ENCODE results near the gene OBSCN.
A peak's percentile ranks its signal among the peaks of the same experiment; 100 is the strongest.
"Not testable (repeated sequence)": the region's sequence is repeated elsewhere in the genome, so short reads cannot be mapped to it uniquely, and the experiment has no call there.

Gene OBSCN

DNA sequence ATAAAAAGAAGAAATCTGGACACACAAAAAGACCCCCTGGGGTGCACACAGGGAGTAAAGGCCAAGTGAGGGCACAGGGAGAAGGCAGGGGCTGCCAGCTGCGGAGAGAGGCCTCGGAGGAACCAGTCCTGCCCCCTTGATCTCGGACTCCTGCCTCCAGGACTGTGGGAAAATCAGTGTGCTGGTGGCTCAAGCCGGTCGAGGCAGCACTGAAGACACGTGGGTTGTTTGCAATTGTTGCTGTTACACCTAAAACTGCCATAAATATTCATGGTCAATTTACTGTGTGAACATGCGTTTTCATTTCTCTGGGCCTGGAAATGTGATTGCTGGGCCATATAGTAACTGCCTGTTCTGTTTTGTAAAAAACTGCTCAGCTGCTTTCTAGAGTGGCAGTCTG lies 23.7 kb upstream of the OBSCN start:
- peaks cover 11% of the 10 kb centered on the region for H3K4me1 Mint-ChIP-seq
- no peak for TF ChIP-seq CTCF (IDR thresholded peaks at IDR 0.05)
- H3K4me3 Mint-ChIP-seq = no peak overlapping the region
- DNase-seq = no peak
- H3K9me3 Mint-ChIP-seq = peaks cover 15% of the 10 kb centered on the region
- peaks cover 19% of the 10 kb centered on the region for H3K27me3 Mint-ChIP-seq (ENCODE audit: low read depth, poor library complexity)
- H3K36me3 Mint-ChIP-seq (ENCODE audit: low read depth) = peaks cover 4% of the 10 kb centered on the region
- peak overlapping the region; percentile 87 for H3K27ac Mint-ChIP-seq

DNA sequence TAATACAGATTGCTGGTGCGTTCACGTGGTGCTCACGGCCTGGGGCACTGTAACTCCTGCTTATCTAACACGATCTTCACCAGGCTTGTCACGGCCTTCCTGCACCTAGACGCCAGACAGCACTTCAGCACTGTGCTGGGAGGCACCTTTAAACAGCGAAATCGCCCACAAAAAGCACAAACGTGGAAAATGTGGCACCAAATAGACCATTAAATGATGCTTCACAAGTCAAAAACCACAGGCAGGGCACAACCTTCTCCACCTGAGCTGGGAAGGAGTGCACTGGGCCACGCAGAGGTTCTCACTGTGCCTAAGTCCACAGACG lies 22.2 kb upstream of the OBSCN start:
- Mint-ChIP-seq H3K9me3 (peaks cover 15% of the 10 kb centered on the region), H3K4me3 (no peak overlapping the region), H3K27ac (no peak overlapping the region), H3K4me1 (peaks cover 11% of the 10 kb centered on the region), H3K27me3 (ENCODE audit: low read depth, poor library complexity) (peaks cover 20% of the 10 kb centered on the region), H3K36me3 (ENCODE audit: low read depth) (peaks cover 4% of the 10 kb centered on the region)
- DNase-seq = no peak
- TF ChIP-seq CTCF (IDR thresholded peaks at IDR 0.05) = no peak

DNA sequence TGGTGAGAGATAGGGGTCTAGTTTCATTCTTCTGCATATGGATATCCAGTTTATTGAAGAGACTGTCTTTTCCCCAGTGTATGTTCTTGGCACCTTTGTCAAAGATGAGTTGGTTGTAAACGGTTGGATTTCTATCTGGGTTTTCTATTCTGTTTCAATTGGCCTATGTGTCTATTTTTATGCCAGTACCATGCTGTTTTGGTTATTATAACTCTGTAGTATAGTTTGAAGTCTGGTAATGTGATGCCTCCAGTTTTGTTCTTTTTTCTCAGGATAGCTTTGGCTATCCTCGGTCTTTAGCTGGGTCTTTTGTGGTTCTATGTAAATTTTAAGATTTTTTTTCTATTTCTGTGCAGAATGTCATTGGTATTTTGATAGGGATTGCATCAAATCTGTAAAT lies 19.6 kb upstream of the OBSCN start:
- DNase-seq; H3K4me3 Mint-ChIP-seq; H3K27ac Mint-ChIP-seq; H3K36me3 Mint-ChIP-seq (ENCODE audit: low read depth): not testable (repeated sequence)
- peaks cover 15% of the 10 kb centered on the region for H3K9me3 Mint-ChIP-seq
- peaks cover 24% of the 10 kb centered on the region for H3K27me3 Mint-ChIP-seq (ENCODE audit: low read depth, poor library complexity)
- peaks cover 11% of the 10 kb centered on the region for H3K4me1 Mint-ChIP-seq

DNA sequence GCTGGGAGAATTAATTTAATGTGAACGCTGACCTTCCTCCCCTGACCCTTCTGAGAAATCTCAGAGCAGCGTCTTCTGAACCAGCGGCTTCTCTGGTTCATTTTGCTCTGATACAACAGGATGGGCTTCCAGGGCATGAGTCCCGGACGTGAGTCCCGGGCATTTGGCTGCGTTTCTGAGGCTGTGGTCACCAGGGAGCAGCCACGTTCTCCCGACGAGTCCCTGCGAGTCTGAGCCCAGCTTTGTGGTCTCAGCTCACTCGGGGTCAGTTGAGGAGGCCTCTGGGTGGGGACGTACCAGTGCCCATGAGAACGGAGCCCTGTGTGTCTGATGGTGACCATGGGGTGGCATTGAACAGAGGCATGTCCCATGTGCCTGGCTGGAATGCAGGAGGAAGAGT lies 17.7 kb upstream of the OBSCN start:
- H3K4me3 Mint-ChIP-seq = no peak overlapping the region
- no peak for DNase-seq
- no peak for TF ChIP-seq CTCF (IDR thresholded peaks at IDR 0.05)
- H3K27me3 Mint-ChIP-seq (ENCODE audit: low read depth, poor library complexity) = peaks cover 24% of the 10 kb centered on the region
- H3K9me3 Mint-ChIP-seq = peaks cover 15% of the 10 kb centered on the region
- peaks cover 8% of the 10 kb centered on the region for H3K4me1 Mint-ChIP-seq
- no peak overlapping the region for H3K27ac Mint-ChIP-seq
- peaks cover 5% of the 10 kb centered on the region for H3K36me3 Mint-ChIP-seq (ENCODE audit: low read depth)

GRCh38 chr1:228190778-228191177 lies 17.1 kb upstream of the OBSCN start:
- Mint-ChIP-seq H3K4me1 (peaks cover 8% of the 10 kb centered on the region), H3K4me3 (no peak overlapping the region), H3K9me3 (peaks cover 15% of the 10 kb centered on the region), H3K36me3 (ENCODE audit: low read depth) (peaks cover 10% of the 10 kb centered on the region), H3K27ac (no peak overlapping the region), H3K27me3 (ENCODE audit: low read depth, poor library complexity) (peaks cover 26% of the 10 kb centered on the region)
- no peak for DNase-seq
- no peak for TF ChIP-seq CTCF (IDR thresholded peaks at IDR 0.05)

- TF ChIP-seq CTCF (IDR thresholded peaks at IDR 0.05) = no peak
- H3K27me3 Mint-ChIP-seq (ENCODE audit: low read depth, poor library complexity) = peaks cover 16% of the 10 kb centered on the region
- H3K4me3 Mint-ChIP-seq = no peak overlapping the region
- no peak for DNase-seq
- no peak overlapping the region for H3K27ac Mint-ChIP-seq
- peaks cover 30% of the 10 kb centered on the region for H3K9me3 Mint-ChIP-seq
- H3K36me3 Mint-ChIP-seq (ENCODE audit: low read depth) = peaks cover 23% of the 10 kb centered on the region
- peaks cover 8% of the 10 kb centered on the region for H3K4me1 Mint-ChIP-seq
Observed at GRCh38 chr1:228194436-228194835, 13.4 kb upstream of the OBSCN start.
